ENCODE data around the gene PRR23B. TPM values are rescaled to one million over a fixed set of nuclear protein-coding genes. Genes with fewer than 3 reads are reported as not detected.

PRR23B gene
- total RNA-seq, 1 donor from 2014 or later: not detected

DNA sequence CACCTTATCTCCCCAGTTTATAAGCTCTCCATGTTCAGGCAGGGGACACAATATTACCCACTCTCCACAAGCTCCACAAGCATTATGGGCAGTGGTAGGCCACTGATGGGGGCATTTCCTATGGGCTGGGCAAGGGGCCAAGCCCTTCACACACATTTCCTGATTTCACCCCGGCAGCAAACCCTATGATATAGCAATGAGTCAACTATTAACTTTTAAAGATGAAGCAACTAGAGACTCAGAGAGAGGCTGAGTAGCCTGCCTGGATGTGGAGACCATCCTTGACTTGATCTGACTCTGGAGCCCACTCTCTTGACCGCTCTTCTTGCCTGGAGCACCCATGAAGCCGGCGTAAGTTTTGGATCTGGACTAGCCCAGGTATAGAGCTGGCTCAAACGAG, 46.3 kb downstream of the PRR23B start:
- Mint-ChIP-seq H3K9me3 (ENCODE audit: low read depth) (no peaks in the 10 kb centered on the region), H3K27ac (peak overlapping the region; percentile 38), H3K27me3 (peaks cover 18% of the 10 kb centered on the region), H3K4me1 (ENCODE audit: low read depth) (no peaks in the 10 kb centered on the region), H3K4me3 (ENCODE audit: low read depth) (no peak overlapping the region), H3K36me3 (ENCODE audit: insufficient read depth) (no peaks in the 10 kb centered on the region)
- no peak for DNase-seq (ENCODE audit: low spot score, unreplicated experiment)
- TF ChIP-seq, protein P1, sequence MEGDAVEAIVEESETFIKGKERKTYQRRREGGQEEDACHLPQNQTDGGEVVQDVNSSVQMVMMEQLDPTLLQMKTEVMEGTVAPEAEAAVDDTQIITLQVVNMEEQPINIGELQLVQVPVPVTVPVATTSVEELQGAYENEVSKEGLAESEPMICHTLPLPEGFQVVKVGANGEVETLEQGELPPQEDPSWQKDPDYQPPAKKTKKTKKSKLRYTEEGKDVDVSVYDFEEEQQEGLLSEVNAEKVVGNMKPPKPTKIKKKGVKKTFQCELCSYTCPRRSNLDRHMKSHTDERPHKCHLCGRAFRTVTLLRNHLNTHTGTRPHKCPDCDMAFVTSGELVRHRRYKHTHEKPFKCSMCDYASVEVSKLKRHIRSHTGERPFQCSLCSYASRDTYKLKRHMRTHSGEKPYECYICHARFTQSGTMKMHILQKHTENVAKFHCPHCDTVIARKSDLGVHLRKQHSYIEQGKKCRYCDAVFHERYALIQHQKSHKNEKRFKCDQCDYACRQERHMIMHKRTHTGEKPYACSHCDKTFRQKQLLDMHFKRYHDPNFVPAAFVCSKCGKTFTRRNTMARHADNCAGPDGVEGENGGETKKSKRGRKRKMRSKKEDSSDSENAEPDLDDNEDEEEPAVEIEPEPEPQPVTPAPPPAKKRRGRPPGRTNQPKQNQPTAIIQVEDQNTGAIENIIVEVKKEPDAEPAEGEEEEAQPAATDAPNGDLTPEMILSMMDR (IDR thresholded peaks at IDR 0.05; ENCODE audit: unreplicated experiment): no peak

DNA sequence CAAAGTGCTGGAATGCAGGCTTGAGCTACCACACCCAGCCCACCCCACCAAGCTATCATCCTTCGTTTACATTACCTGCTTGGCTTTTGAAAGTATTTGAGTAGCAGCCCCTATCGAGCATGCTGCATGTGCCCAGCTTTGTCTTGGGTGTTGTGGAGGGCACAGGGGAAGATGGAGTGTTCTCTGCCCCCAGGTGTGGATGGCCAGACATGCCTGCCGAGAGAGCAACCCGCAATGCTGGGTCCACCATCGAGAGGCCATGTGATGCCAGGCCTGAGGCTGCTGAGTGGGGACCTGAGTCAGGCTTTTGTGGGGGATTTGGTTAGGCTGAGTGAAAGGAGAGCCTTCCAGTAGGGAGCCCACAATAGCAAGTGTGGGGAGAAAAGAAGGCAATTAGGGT, 47.8 kb downstream of the PRR23B start:
- TF ChIP-seq, protein P1 (IDR thresholded peaks at IDR 0.05; ENCODE audit: unreplicated experiment): no peak
- no peak overlapping the region for H3K4me3 Mint-ChIP-seq (ENCODE audit: low read depth)
- peak overlapping the region; percentile 83 for H3K27ac Mint-ChIP-seq
- H3K4me1 Mint-ChIP-seq (ENCODE audit: low read depth): no peaks in the 10 kb centered on the region
- H3K9me3 Mint-ChIP-seq (ENCODE audit: low read depth): no peaks in the 10 kb centered on the region
- H3K36me3 Mint-ChIP-seq (ENCODE audit: insufficient read depth): no peaks in the 10 kb centered on the region
- H3K27me3 Mint-ChIP-seq: peaks cover 27% of the 10 kb centered on the region
- no peak for DNase-seq (ENCODE audit: low spot score, unreplicated experiment)

DNA sequence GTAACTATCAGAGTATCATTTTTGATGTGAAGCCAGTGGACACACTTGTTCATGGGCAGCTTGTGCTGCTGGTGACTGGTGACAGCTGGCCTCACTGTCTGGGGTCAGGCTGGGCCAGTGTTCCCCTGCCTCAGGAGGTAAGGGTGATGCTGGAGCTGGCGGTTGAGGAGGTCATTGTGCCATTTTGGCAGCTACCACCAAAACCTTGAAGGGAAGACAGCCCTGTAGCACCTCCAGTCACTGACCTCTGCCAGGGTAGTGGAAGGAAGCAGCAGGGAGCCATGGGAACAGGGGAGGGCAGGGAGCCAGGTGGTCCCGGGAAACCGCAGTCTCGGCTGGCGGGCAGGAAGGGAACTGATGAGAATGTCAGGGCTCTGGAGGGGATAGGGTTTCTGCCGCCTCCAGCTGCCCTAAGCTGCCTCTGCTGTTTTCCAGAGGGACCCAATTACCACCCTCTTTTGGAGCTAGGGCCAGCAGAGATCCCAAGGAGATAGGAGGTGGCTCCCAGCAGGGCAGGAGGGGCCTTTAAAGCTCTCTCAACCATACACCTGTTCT, 48.9 kb downstream of the PRR23B start:
- DNase-seq (ENCODE audit: low spot score, unreplicated experiment): no peak
- no peaks in the 10 kb centered on the region for H3K9me3 Mint-ChIP-seq (ENCODE audit: low read depth)
- H3K4me1 Mint-ChIP-seq (ENCODE audit: low read depth): no peaks in the 10 kb centered on the region
- TF ChIP-seq, protein P1 (IDR thresholded peaks at IDR 0.05; ENCODE audit: unreplicated experiment): no peak
- no peaks in the 10 kb centered on the region for H3K36me3 Mint-ChIP-seq (ENCODE audit: insufficient read depth)
- peaks cover 29% of the 10 kb centered on the region for H3K27me3 Mint-ChIP-seq
- no peak overlapping the region for H3K4me3 Mint-ChIP-seq (ENCODE audit: low read depth)
- no peak overlapping the region for H3K27ac Mint-ChIP-seq

Other genes with a start within 250 kb of the PRR23B start
- gene PIK3CB, start 186.0 kb downstream of the PRR23B start, total RNA-seq: 18.3 and 23.7 TPM in 2 replicates
- 0.09 and 0.12 TPM in 2 replicates for gene FOXL2, start 73.8 kb downstream of the PRR23B start, total RNA-seq
- gene FOXL2NB, start 73.7 kb downstream of the PRR23B start, total RNA-seq: not detected in 2 replicates
- not detected in 2 replicates for gene PRR23A, start 14.7 kb downstream of the PRR23B start, total RNA-seq
- not detected in 2 replicates for gene PRR23C, start 24.0 kb upstream of the PRR23B start, total RNA-seq

Data from progenitor cell of endocrine pancreas (in vitro differentiated cells).